Adipocyte (in vitro differentiated cells): Measurements from ENCODE around the gene OSBPL1A.
"Not testable (repeated sequence)": the region's sequence is repeated elsewhere in the genome, so short reads cannot be mapped to it uniquely, and the experiment has no call there.

Source experiments
- DNase-seq: peaks from one replicate; pipeline ENCODE4 v3.0.0-alpha.2; 2015; ENCODE audit warnings: low read depth
- H3K27me3 ChIP-seq: replicated peaks from 2 replicates; pipeline ENCODE4 v1.7.0; 2013; ENCODE audit warnings: mild to moderate bottlenecking, low read length, moderate library complexity; ENCODE audit not compliant: control insufficient read depth, insufficient read depth
- H3K36me3 ChIP-seq: 2 replicates; pipeline ENCODE4 v1.7.0; 2013; ENCODE audit warnings: low read length, mild to moderate bottlenecking, moderate library complexity; ENCODE audit not compliant: control insufficient read depth, insufficient read depth, severe bottlenecking
- H3K4me1 ChIP-seq: 2 replicates; pipeline ENCODE4 v1.7.0; 2013; ENCODE audit warnings: mild to moderate bottlenecking, low read length, moderate library complexity; ENCODE audit not compliant: control insufficient read depth, insufficient read depth
- H3K4me3 ChIP-seq: 2 replicates; pipeline ENCODE4 v1.7.0; 2013; ENCODE audit warnings: mild to moderate bottlenecking, low read length, moderate library complexity
- H3K9ac ChIP-seq: 2 replicates; pipeline ENCODE4 v1.7.0; 2013; ENCODE audit warnings: mild to moderate bottlenecking, low read length, moderate library complexity
- H3K9me3 ChIP-seq: 2 replicates; pipeline ENCODE4 v1.7.0; 2013; ENCODE audit warnings: mild to moderate bottlenecking, low read length, moderate library complexity; ENCODE audit not compliant: control insufficient read depth

Gene OSBPL1A

GRCh38 chr18:24370120-24370519 is 27.5 kb downstream of the OSBPL1A start:
- Histone ChIP-seq H3K27me3 (no peaks in the 10 kb centered on the region), H3K9me3 (no peaks in the 10 kb centered on the region), H3K36me3 (peaks cover 10% of the 10 kb centered on the region), H3K4me1 (peaks cover 4% of the 10 kb centered on the region), H3K4me3 (no peak overlapping the region), H3K9ac (no peak overlapping the region)
- DNase-seq, result no peak

GRCh38 chr18:24369426-24369825 is 28.2 kb downstream of the OSBPL1A start:
- peaks cover 4% of the 10 kb centered on the region for H3K4me1 ChIP-seq
- H3K36me3 ChIP-seq, result peaks cover 7% of the 10 kb centered on the region
- H3K27me3 ChIP-seq, result no peaks in the 10 kb centered on the region
- DNase-seq, result no peak
- H3K9me3 ChIP-seq, result no peaks in the 10 kb centered on the region
- no peak overlapping the region for H3K4me3 ChIP-seq
- H3K9ac ChIP-seq, result no peak overlapping the region

GRCh38 chr18:24368749-24369148 is 28.9 kb downstream of the OSBPL1A start:
- no peak overlapping the region for H3K4me3 ChIP-seq
- no peak overlapping the region for H3K9ac ChIP-seq
- H3K4me1 ChIP-seq, result peaks cover 4% of the 10 kb centered on the region
- H3K36me3 ChIP-seq, result peaks cover 7% of the 10 kb centered on the region
- no peaks in the 10 kb centered on the region for H3K9me3 ChIP-seq
- H3K27me3 ChIP-seq, result no peaks in the 10 kb centered on the region
- DNase-seq, result no peak

GRCh38 chr18:24366328-24366727 is 31.3 kb downstream of the OSBPL1A start:
- Histone ChIP-seq H3K27me3 (no peaks in the 10 kb centered on the region), H3K4me1 (peaks cover 4% of the 10 kb centered on the region), H3K9me3 (no peaks in the 10 kb centered on the region), H3K4me3 (no peak overlapping the region), H3K9ac (no peak overlapping the region), H3K36me3 (peaks cover 4% of the 10 kb centered on the region)
- DNase-seq, result no peak

- no peak for DNase-seq
- Histone ChIP-seq H3K4me1 (no peaks in the 10 kb centered on the region), H3K36me3 (peaks cover 4% of the 10 kb centered on the region), H3K9me3 (no peaks in the 10 kb centered on the region), H3K9ac (no peak overlapping the region), H3K27me3 (no peaks in the 10 kb centered on the region), H3K4me3 (no peak overlapping the region)
Observed at GRCh38 chr18:24364177-24364576, 33.4 kb downstream of the OSBPL1A start.

- Histone ChIP-seq H3K9ac (no peak overlapping the region), H3K4me1 (no peaks in the 10 kb centered on the region), H3K9me3 (no peaks in the 10 kb centered on the region), H3K36me3 (peaks cover 4% of the 10 kb centered on the region), H3K4me3 (no peak overlapping the region), H3K27me3 (no peaks in the 10 kb centered on the region)
- no peak for DNase-seq
Observed at GRCh38 chr18:24362757-24363156, 34.9 kb downstream of the OSBPL1A start.

GRCh38 chr18:24359787-24360530 is 37.7 kb downstream of the OSBPL1A start:
- H3K36me3 ChIP-seq, H3K4me1 ChIP-seq, H3K4me3 ChIP-seq, H3K27me3 ChIP-seq, H3K9me3 ChIP-seq: not testable (repeated sequence)
- H3K9ac ChIP-seq, result peak overlapping the region; percentile 16
- DNase-seq, result peak; percentile 86

- no peaks in the 10 kb centered on the region for H3K4me1 ChIP-seq
- no peak for DNase-seq
- H3K9me3 ChIP-seq, result no peaks in the 10 kb centered on the region
- H3K9ac ChIP-seq, result no peak overlapping the region
- no peaks in the 10 kb centered on the region for H3K27me3 ChIP-seq
- no peaks in the 10 kb centered on the region for H3K36me3 ChIP-seq
- H3K4me3 ChIP-seq, result no peak overlapping the region
Observed at GRCh38 chr18:24354278-24354677, 43.3 kb downstream of the OSBPL1A start.

- peak; percentile 68 for DNase-seq
- H3K9me3 ChIP-seq, result no peaks in the 10 kb centered on the region
- H3K4me3 ChIP-seq, result no peak overlapping the region
- H3K27me3 ChIP-seq, result no peaks in the 10 kb centered on the region
- H3K36me3 ChIP-seq, result peaks cover 3% of the 10 kb centered on the region
- no peak overlapping the region for H3K9ac ChIP-seq
- H3K4me1 ChIP-seq, result no peaks in the 10 kb centered on the region
Observed at GRCh38 chr18:24346254-24346653, 51.4 kb downstream of the OSBPL1A start.

GRCh38 chr18:24344509-24344908 is 53.1 kb downstream of the OSBPL1A start:
- Histone ChIP-seq H3K27me3 (no peaks in the 10 kb centered on the region), H3K4me1 (no peaks in the 10 kb centered on the region), H3K9ac (no peak overlapping the region), H3K9me3 (no peaks in the 10 kb centered on the region), H3K4me3 (no peak overlapping the region), H3K36me3 (peaks cover 3% of the 10 kb centered on the region)
- no peak for DNase-seq

- Histone ChIP-seq H3K4me1 (no peaks in the 10 kb centered on the region), H3K9me3 (no peaks in the 10 kb centered on the region), H3K36me3 (peaks cover 3% of the 10 kb centered on the region), H3K4me3 (no peak overlapping the region), H3K9ac (no peak overlapping the region), H3K27me3 (no peaks in the 10 kb centered on the region)
- peak; percentile 58 for DNase-seq
Observed at GRCh38 chr18:24342347-24342746, 55.3 kb downstream of the OSBPL1A start.

GRCh38 chr18:24341361-24341760 is 56.3 kb downstream of the OSBPL1A start:
- Histone ChIP-seq H3K4me1 (no peaks in the 10 kb centered on the region), H3K4me3 (no peak overlapping the region), H3K36me3 (peaks cover 3% of the 10 kb centered on the region), H3K27me3 (no peaks in the 10 kb centered on the region), H3K9ac (no peak overlapping the region), H3K9me3 (no peaks in the 10 kb centered on the region)
- peak; percentile 20 for DNase-seq
